ENCODE results near the gene CDC42BPB. TPM values are rescaled to one million over a fixed set of nuclear protein-coding genes. Genes with fewer than 3 reads are reported as not detected.

CDC42BPB gene
- total RNA-seq, 1 experiment from 2014 or later, result 59.5 TPM

DNA sequence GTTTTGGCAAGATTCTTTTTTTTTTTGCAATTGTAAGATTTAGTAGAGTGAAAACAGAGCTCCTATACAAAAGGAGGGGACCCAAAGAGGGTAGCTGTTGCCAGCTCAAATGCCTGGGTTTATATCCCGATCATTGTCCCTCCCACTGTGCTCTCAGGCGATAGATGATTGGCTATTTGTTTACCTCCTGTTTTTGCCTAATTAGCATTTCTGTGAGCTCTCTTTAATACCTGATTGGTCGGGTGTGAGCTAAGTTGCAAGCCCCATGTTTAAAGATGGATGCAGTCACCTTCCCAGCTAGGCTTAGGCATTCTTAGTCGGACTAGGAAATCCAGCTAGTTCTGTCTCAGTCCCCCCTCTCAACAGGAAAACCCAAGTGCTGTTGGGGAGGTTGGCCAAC, 39.0 kb upstream of the CDC42BPB start:
- no peak for DNase-seq (ENCODE audit: low read depth)

DNA sequence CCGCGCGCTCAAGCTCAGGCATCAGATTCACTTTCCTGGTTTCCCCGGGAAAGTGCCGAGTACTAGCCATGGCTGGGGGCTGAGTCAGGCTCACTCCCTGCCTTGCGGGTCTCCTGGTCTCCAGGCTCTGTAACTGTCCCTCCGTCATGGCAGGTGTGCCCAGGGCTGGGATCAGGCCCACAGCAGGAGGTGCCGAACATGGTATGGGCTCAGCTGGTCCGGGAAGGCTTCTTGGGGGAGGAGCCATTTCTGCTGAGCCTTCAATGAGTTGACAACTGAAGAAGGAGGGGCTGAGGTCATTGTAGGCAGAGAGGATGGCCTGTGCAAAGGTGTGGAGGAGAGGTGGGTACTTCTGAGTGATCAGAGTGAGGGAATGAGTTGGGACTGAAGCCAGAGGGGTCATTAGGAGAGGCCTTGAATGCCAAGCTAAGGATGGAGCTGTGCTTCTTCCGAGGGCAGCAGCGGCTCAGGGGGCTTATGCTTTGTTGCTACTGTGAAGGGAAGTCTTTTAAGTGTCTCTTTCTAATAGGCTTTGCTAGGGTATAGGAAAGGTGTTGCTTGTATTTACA, 37.9 kb upstream of the CDC42BPB start:
- no peak for DNase-seq (ENCODE audit: low read depth)

DNA sequence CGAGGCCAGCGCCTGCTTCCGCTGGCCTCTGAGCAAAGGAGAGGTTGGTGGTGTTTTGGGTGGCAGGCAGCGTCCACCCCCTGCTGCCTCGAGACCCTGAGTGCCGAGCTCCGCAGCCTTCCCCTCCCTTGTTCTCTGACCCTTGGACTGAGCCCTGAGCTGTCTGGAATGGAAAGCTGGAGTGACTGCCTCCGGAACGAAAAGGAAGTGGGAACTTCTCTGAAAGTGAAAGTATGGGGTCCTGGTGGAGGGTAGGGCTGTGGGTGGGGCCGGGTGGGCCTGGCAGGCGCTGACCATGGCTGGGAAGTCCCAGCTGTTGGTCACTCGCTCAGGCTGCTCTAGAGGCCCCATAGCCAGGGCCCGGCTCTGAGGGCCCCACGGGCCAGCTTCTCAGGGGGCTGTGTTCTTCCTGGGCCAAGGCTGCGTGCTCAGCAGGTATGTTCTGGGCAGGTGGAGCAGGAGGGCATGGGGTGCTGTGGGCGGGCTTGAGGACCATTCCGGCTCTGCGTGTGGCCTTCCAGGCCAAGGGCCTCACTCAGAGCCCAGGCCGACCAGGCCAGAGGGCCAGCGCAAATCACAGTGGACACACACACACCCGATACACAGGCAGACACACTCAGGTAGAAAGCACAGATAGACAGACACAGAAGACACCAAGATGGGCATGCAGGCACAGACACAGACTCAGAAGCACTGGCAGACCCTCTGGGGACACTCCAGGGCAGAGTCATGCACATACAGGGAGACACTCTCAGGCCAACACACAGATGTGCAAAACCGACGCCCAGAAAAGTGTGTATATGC, 37.3 kb upstream of the CDC42BPB start, which contains the start of gene EXOC3L4:
Gene EXOC3L4 (plus strand): TSS at position 320 of the 804 bp plus-strand sequence. CDS start 5,495 bp downstream, outside the sequence.
- no peak for DNase-seq (ENCODE audit: low read depth)

DNA sequence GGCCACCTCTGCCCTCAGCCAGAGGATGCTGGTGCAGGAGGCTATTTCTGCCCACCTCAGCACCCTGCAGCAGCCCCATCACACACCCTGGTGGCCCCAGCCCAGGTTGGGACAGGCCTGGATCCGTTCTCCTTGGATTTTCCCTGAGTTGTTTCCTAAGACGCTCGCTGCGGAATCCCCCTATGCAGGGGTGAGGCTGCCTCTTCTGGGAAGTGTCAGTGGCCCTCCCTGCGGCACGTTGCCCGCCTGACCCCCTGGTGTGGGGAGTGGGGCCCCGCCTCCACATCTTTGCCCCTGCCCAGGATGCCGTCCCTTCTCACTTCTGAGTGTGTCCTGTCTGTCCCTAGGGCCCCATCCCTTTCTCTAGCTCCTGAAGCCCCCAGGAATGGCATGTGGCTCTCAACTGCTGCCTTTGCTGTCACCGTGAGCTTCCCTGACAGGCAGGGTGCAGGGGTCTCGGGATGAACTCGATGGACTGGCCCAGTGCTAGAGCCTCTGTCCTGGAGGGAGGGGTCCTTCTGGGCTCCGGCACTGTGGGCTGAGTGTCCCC, 36.6 kb upstream of the CDC42BPB start:
- no peak for DNase-seq (ENCODE audit: low read depth)

DNA sequence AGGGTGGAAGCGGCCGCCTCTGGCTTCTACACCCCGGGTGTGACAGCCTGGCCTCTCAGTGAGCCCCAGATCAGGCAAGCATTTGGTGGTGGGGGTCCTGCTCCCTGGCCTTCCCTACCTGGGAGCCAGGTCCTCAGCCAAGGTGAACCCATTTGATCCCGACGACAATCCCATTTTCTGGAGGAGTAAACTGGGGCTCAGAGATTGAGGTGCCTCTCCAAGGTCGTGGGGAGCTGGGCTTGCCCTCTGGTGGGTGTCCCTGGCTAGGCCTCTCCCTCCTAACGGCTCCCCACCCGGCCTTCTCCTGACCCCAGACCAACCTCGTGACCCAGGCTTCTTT, 34.5 kb upstream of the CDC42BPB start:
- DNase-seq (ENCODE audit: low read depth), result no peak

DNA sequence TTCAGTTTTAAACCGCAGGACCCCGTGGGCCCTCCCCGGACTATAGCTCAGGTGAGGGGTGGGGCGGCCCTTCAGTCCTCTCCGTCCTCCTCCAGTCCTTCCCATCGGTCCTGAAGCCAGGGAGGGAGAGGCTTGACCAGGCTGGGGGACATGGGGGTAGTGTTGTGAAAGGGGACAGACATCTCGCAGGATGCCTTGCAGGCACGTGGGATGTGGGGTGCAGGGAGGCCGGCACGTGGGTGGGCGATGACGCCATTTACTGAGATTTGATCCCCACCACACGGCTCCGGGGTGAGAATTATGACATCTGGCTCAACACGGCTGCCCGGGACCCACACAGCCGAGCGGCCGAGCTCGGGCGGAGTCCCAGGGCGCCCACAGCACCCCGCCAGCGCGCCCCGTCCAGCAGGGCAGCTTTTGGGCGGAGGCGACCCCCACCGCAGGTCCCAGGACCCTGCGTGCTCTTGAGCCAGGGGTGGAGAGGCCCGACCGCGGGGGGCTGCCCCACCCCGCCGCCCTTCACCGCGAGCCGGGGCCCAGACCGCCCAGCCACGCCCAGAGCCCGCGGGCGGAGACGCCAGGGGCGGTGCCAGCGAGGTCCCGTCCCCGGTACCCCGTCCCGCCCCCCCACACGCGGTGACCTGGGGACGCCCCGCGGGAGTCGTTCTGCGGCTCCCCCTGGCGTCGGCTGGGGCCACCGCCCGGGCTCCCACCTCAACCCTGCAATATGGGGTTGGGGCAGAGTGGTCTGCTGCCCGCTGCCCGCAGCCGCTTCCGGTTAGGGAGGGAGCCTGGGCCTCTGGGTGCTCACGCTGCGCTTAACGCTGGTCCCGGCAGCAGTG, 33.9 kb upstream of the CDC42BPB start:
- DNase-seq (ENCODE audit: low read depth), result no peak

DNA sequence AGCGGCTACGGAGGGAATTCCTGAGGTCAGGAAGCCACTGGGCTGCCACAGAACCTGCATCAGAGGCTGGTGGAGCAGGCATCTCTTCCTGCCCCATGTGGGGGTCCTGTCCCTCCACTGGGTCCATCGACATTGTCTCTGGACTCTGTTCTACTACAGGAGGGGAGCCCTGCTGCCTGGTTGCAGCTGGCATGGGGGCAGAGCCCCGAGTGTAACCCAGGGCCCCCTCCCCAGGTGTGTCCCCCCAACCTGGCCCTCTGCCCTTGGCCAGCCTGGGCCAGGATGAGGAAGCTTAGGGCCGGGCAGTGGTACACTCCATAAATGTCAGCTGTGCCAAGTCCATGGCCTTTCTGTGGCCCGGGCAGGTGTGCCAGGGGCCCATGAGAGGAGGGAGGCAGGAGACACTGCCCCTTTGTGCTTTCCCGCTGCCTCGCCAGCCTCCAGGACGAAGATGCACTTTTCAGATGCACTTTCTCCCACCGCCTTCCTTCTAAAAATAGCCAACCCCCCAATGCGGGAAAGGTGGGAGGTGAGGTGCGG, 33.2 kb upstream of the CDC42BPB start:
- no peak for DNase-seq (ENCODE audit: low read depth)

DNA sequence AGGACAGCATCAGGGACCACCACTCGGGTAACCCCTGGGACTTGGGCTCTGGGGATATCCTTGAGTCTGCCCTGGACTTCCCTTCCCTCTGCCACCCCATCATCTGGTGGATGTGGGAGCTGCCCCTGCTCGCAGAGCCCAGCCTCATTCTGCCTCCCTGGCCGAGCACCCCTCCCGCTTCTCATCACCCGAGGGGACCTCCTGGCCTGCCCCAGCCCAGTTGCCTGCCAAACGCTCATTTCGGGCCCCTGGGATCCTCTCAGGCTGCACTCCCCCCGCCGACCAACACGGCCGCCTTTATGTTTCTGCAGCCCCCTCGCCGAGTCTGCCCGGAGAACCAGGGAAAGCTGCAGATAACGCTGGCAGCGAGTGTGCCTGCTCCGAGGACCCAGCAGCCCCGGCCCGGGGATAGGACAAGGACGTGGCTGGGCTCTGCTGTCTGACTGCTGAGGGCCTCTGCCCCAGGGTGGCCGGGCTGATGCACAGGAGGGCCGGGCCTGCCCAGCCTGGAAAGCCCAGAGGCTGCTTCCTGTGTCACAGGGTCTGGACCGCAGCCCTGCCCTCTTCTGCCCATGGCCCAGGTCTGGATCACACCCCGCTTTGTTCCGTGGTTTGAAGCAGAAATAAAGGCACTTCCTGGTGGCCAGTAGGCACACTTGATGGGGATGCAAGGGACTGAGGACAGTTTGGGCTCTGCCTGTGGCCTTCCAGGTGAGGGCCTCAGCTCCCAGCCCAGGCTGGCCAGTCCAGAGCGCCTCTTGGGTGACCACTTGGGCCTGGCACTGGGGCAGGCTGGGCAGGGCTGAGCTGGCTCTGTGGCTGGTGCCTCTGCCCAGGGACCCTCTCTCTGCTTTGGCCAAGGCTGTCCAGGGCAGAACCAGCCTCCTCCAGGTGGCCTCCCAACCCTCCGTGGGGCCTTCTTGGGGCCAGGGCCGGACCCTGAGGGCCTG, 32.3 kb upstream of the CDC42BPB start:
- no peak for DNase-seq (ENCODE audit: low read depth)

DNA sequence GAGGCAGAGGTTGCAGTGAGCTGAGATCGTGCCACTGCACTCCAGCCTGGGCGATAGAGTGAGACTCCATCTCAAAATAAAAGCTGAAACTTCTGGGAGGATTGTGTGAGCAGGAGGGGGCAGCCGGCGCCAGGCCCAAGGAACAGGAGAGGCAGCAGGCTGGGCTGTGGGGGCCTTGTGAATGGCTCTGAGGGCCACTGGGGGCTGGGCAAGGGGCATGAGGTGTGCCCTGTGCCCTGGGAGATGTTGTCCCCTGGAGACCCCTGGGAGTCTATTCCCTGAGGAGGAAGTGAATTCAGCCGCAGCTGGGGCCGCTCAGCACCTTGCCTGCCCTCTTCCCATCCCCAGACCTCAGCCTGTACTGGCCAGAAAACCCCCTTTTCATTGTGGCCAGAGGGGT, 31.6 kb upstream of the CDC42BPB start:
- no peak for DNase-seq (ENCODE audit: low read depth)

DNA sequence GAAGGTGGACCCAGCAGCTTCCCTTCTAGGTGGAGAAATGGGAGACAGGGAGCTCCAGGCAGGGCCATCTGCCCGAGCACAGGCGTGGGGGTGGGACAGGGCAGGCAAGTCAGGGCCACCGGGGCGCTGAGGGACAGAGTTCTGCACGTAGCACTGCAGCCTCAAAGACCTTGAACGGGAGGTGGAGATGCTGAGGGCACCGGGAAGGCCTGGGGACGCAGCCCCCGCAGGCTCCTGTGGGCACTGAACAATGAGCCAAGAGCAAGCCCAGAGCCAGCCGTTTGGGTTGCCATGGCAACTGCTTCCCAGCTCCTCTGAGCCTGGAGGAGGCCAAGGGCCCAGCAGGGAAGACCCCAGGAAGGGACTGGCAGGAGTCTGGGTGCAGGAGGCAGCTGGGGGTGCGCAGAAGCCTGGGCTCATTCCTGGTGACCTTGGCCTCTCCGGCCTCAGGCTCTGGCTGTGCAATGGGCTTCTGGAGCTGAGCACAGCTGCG, 30.0 kb upstream of the CDC42BPB start:
- no peak for DNase-seq (ENCODE audit: low read depth)

DNA sequence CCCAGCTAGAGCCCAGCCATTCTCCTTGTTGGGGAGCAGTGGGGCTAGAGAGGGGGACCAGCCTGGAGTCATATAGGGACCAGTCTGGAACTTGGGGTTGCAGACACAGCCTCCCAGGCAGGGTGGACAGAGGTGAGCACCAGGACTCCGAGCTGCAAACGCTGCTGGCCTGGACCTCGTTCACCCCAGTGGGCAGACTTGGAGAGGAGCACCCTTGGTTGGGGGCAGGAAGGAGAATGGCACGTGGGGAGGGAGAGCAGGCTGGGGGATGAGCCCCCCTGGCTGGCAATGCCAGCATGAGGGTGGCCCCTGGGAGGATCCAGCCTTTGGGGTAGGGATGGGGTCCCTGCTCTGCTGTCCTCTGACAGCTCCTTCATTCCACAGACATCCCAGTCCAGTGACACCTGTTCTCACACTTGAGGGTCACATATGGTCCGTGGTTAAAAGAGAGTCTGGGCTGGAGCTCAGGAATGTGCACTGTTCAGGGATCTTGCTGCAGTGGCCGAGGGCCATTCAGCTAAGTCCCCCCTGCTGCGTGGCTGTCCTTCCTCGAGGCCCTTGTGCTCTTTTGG, 29.5 kb upstream of the CDC42BPB start:
- DNase-seq (ENCODE audit: low read depth), result no peak

DNA sequence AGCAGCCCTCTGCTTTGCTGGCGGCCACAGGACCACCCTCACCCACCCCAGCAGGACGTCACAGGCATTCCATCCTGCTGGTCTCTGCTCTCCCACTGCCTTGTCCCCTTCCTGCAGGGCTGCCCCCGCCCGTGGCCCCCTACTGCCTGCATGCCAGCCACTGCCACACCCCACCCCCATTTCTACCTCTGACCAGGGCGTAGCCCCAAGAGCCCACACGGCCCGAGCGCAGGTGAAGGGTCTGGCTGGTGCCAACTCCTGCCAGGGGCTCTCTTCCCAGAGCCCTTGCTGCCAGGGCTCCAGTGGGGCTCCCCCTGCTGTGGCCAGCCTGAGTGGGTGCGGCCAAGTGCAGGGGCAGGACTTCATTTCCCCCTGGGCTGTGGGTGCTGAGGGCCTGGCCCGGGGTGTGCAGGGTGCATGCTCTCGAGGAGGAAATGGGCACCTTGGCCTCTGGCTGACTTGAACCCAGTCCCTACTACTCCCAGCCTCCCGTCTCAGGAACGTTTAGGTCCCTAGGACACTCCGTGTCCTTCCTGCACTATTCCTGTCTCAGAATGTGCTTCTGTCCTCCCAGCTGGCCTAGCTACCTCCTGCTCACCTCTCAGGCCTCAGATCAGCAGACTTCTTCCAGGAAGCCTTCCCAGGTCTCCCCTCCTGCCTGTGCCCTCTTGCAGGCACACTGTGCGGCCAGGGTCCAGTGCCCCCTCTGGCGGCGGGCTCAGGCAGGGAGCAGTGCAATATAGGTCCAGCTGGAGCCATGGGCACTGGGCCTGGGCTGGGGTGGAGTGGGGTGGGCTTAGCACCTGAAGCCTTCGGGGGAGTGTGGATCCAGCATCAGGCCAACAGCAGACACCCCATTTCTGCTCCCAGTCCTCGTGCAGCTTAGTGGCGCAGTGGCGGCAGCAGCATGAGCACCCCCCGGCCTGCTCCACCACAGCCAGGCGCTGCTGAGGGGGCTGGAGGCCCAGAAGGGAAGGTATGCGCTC, 28.1 kb upstream of the CDC42BPB start:
- DNase-seq (ENCODE audit: low read depth), result no peak

DNA sequence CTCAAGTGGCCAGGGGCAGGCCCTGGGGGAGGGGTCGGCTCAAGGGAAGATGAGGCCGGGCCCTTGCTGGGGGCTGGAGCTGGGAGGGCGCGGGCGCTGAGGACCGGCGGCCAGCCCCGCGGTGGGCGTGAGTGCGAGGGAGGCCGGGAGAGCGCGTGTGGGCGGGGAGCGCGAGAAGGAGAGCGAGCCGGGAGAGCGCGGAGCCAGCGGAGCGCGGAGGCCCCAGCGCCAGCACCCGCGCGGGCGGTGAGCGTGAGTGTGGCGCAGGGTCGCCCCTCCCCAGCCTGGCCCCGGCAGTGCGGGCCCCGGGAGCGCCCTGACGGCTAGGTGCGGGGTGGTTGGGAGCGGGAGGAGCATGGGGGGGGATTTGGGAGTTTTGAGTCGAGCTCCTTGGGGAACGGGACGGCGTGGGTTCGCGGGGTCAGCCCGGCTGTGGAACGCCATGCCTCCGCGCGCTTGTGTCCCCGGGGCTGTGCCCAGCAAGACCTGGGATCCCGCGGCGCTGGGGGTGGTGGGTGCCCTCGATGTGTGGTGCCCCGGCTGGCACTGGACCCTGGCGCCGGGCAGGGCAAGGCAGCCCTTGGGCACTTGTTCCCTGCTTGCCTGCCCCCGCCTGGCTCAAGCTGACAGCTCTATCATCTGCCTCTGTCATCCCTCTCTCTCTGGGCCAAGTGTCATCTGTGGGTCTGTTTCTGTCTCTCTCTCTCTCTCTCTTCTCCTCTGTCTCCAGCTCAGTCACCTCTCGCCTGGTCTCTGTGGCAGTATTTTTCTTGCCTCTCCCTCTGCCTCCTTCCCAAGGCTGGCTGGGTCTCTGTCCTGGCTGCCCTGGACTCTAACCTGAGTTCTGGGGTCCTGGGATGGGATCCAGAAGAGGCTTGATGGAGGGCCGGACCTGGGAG, 26.9 kb upstream of the CDC42BPB start, which contains the start of gene LBHD2:
Gene LBHD2 (plus strand): TSS at position 190 of the 899 bp plus-strand sequence. CDS start 1,803 bp downstream, outside the sequence.
- no peak for DNase-seq (ENCODE audit: low read depth)

DNA sequence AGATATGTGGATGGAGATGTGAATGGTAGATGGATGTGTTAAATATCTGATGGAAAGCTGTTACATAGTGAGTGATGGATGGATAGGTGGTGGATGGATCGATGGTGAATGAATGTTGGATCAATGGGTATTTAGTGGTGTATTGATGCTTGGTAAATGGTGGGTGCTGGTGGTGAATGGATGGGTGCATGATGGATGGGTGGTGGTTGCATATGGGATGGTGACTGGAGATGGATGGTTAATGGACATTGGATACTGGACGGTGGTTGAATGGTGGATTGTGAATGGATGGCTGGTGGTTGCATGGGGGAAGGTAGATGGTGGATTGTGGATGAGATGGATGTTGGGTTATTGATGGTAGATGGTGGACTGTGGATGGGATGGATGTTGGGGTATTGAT, 24.6 kb upstream of the CDC42BPB start:
- no peak for DNase-seq (ENCODE audit: low read depth)

DNA sequence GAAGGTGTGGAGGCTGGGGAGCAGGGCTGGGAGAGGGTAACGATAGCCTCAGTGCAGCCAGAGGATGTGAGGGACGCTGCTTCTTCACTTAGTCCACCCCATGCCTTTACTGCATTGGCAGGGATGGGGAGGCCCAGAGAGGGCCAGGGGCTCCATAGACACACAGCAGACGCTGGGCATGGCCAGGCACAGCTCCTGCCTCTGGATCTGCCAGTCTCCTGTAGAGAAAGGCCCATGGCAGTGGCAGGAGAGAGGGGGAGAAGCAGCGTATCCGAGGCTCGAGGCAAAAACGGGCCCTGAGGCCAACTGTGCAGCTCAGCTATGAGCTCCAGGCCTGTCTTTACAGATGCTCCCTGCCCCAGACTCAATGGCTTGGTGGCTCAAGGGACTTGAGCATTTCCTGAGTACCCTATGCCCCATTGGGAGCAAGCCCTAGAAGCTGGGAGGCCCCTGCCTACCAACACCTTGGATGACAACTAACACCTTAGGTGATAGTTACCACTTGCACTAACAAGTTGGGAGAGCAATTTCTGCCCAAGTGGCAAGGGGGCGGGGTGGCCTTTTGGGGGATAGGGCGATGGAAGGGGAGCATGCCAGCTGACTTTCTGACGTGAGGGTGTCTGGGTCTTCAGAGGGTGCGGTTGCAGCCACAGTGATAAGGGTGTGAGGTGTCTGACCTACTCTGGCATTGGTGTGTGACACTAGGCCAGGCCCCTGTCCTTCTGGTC, 21.7 kb upstream of the CDC42BPB start:
- no peak for DNase-seq (ENCODE audit: low read depth)

DNA sequence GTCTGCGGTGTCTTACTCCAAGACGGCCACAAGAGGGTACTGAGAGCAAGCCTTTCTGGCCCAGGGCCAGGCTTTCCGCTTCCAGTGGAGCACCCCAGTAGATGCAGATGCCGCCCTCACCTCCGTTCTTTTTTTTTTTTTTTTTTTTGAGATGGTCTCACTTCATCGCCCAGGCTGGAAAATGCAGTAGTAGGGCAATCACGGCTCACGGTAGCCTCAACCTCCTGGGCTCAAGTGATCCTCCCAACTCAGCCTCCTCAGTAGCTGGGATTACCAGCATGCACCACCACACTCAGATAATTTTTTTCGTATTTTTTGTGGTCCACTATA, 21.0 kb upstream of the CDC42BPB start:
- DNase-seq (ENCODE audit: low read depth), result peak; percentile 70

DNA sequence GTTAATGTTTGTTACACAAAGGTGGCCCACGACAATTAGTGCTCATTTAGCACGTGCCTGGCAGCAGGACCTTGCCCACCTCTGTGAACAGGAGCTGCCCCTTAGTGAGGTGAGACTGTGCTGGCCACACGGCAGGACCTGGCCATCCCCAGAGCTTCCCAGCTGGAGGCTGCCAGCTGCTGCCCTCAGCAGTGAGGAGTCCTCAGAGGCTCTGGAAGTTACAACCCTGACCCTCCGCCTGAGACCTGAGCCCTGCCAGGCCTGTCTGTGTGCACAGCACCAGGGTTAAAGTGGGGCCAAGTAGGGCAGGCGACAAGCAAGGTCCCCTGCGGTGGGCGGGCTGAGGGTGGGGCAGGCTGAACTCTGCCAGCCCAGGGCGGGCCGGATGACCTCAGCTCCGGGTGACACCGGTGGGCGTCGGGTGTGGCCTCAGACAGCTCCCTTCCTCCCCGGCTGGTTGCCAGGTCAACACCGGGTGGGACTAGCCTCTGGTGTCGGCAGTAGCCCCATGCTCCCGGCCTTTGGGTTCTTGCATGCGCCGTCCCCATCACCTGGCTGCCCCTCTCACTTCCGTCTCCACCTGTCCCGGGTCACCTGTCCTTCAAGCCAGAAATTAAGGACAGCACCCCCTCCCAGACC, 17.5 kb upstream of the CDC42BPB start:
- no peak for DNase-seq (ENCODE audit: low read depth)
